RCC 7860 (cell line): ENCODE data around the gene TAOK1.
"Not testable (repeated sequence)": the region's sequence is repeated elsewhere in the genome, so short reads cannot be mapped to it uniquely, and the experiment has no call there.

Experiments used
- DNase-seq: peaks from one replicate; pipeline ENCODE4 v3.0.0-alpha.2; 2015; ENCODE audit warnings: low spot score
- FAIRE-seq: peaks from 2 replicates; lab custom pipeline; 2012; peaks lifted over from hg19 to GRCh38; lab: Jason Lieb, UNC

Gene TAOK1

GRCh38 chr17:29442451-29442850, 52.3 kb downstream of the TAOK1 start:
- FAIRE-seq (no peak), DNase-seq (no peak)

GRCh38 chr17:29443041-29443739, 53.0 kb downstream of the TAOK1 start:
- DNase-seq: no peak
- FAIRE-seq: no peak

GRCh38 chr17:29444589-29444988, 54.4 kb downstream of the TAOK1 start:
- DNase-seq (no peak), FAIRE-seq (peak; percentile 72)

GRCh38 chr17:29445844-29446243, 55.7 kb downstream of the TAOK1 start:
- DNase-seq (no peak), FAIRE-seq (no peak)

GRCh38 chr17:29449865-29450671, 59.9 kb downstream of the TAOK1 start:
- no peak for FAIRE-seq
- no peak for DNase-seq

- DNase-seq (no peak), FAIRE-seq (no peak)
These were observed 61.1 kb downstream of the TAOK1 start for GRCh38 chr17:29451121-29451742.

- FAIRE-seq (no peak), DNase-seq (no peak)
These were observed 67.9 kb downstream of the TAOK1 start for GRCh38 chr17:29458066-29458465.

GRCh38 chr17:29461483-29462206, 71.5 kb downstream of the TAOK1 start:
- no peak for DNase-seq
- FAIRE-seq: no peak

- DNase-seq (no peak), FAIRE-seq (no peak)
These were observed 79.1 kb downstream of the TAOK1 start for GRCh38 chr17:29469276-29469675.

- not testable (repeated sequence) for FAIRE-seq, DNase-seq
These were observed 83.3 kb downstream of the TAOK1 start for GRCh38 chr17:29473437-29473836.

GRCh38 chr17:29474297-29474696, 84.1 kb downstream of the TAOK1 start:
- DNase-seq (no peak), FAIRE-seq (no peak)

GRCh38 chr17:29475891-29476290, 85.7 kb downstream of the TAOK1 start:
- FAIRE-seq: no peak
- no peak for DNase-seq

GRCh38 chr17:29480249-29480928, 90.2 kb downstream of the TAOK1 start:
- FAIRE-seq, DNase-seq: not testable (repeated sequence)

GRCh38 chr17:29483503-29483902, 93.3 kb downstream of the TAOK1 start:
- FAIRE-seq (no peak), DNase-seq (no peak)

- DNase-seq: no peak
- peak; percentile 44 for FAIRE-seq
These were observed 104.8 kb downstream of the TAOK1 start for GRCh38 chr17:29495011-29495410.

- DNase-seq (no peak), FAIRE-seq (no peak)
These were observed 114.5 kb downstream of the TAOK1 start for GRCh38 chr17:29504711-29505110.

GRCh38 chr17:29505836-29506235, 115.7 kb downstream of the TAOK1 start:
- FAIRE-seq (no peak), DNase-seq (no peak)

- no peak for FAIRE-seq
These were observed 120.8 kb downstream of the TAOK1 start for GRCh38 chr17:29510953-29511352.

GRCh38 chr17:29514792-29515191, 124.6 kb downstream of the TAOK1 start:
- DNase-seq: no peak
- no peak for FAIRE-seq

More at GRCh38 chr17:29510953-29511352, 120.8 kb downstream of the TAOK1 start:
- no peak for DNase-seq

GRCh38 chr17:29518359-29518758, 128.2 kb downstream of the TAOK1 start:
- no peak for DNase-seq
- no peak for FAIRE-seq
